ENCODE measurements around the gene COP1.

The COP1 gene

DNA sequence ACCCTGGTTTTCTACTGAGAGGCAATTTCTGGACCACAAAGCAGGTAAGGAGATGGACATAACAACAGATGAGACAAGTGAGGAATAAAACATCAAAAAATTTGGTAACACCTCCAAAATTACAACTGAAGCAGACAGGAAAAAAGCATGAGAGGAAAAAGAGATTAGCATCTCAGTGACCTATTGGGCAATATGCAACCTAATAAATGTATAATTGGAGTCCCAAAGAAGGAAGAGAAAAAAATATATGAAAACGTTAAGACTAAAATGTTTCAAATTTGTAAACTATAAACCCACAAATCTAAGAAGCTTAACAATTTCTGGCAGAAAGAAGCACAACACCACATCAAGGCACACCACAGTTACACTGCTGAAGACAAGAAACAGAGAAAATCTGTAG, 255.5 kb downstream of the COP1 start:
- no peak overlapping the region for H3K23ac ChIP-seq (ENCODE audit: low read length)
- DNase-seq, result no peak
- no peaks in the 10 kb centered on the region for H3K36me3 ChIP-seq (ENCODE audit: control insufficient read depth, insufficient read depth, low read length)
- no peak overlapping the region for H3K4me2 ChIP-seq (ENCODE audit: low read length)
- no peak overlapping the region for H3K4me3 ChIP-seq (ENCODE audit: low read length)
- H3K27ac ChIP-seq (ENCODE audit: low read depth, low read length), result no peak overlapping the region
- no CpG with 5 or more reads among the region's 1 CpG for WGBS (ENCODE audit: extremely low coverage, insufficient coverage, low lambda C conversion rate)
- no peak overlapping the region for H2BK120ac ChIP-seq (ENCODE audit: low read depth, low read length)
- no peaks in the 10 kb centered on the region for H3K27me3 ChIP-seq (ENCODE audit: insufficient read depth, low read length, poor library complexity)
- no peak overlapping the region for H3K18ac ChIP-seq (ENCODE audit: low read length)
- no peak overlapping the region for H3K4ac ChIP-seq (ENCODE audit: low read depth, low read length)
- no peak overlapping the region for H2AK5ac ChIP-seq (ENCODE audit: low read length)
- no peak overlapping the region for H2BK5ac ChIP-seq (ENCODE audit: low read length)
- no peak overlapping the region for H4K8ac ChIP-seq (ENCODE audit: low read depth, low read length)
- no peaks in the 10 kb centered on the region for H3K79me1 ChIP-seq (ENCODE audit: low read length)
- H4K5ac ChIP-seq (ENCODE audit: low read length), result no peak overlapping the region
- H3K56ac ChIP-seq (ENCODE audit: low read length), result no peak overlapping the region
- H3K9ac ChIP-seq (ENCODE audit: low read length), result no peak overlapping the region
- H2BK15ac ChIP-seq (replicated peaks; ENCODE audit: low read depth), result no peak overlapping the region
- no peaks in the 10 kb centered on the region for H3K4me1 ChIP-seq (ENCODE audit: control insufficient read depth, low read depth, low read length)
- H3K79me2 ChIP-seq (ENCODE audit: control insufficient read depth, insufficient read depth, low read length), result no peaks in the 10 kb centered on the region

- no peak overlapping the region for H2BK15ac ChIP-seq (replicated peaks; ENCODE audit: low read depth)
- H3K36me3 ChIP-seq (ENCODE audit: control insufficient read depth, insufficient read depth, low read length), result no peaks in the 10 kb centered on the region
- no peak overlapping the region for H3K56ac ChIP-seq (ENCODE audit: low read length)
- no peak overlapping the region for H3K4me3 ChIP-seq (ENCODE audit: low read length)
- no peak overlapping the region for H3K18ac ChIP-seq (ENCODE audit: low read length)
- no peak overlapping the region for H3K9ac ChIP-seq (ENCODE audit: low read length)
- no peak overlapping the region for H2BK5ac ChIP-seq (ENCODE audit: low read length)
- no peak overlapping the region for H2AK5ac ChIP-seq (ENCODE audit: low read length)
- H3K79me2 ChIP-seq (ENCODE audit: control insufficient read depth, insufficient read depth, low read length), result no peaks in the 10 kb centered on the region
- H3K27me3 ChIP-seq (ENCODE audit: insufficient read depth, low read length, poor library complexity), result no peaks in the 10 kb centered on the region
- H3K4ac ChIP-seq (ENCODE audit: low read depth, low read length), result no peak overlapping the region
- H4K8ac ChIP-seq (ENCODE audit: low read depth, low read length), result no peak overlapping the region
- no peak overlapping the region for H3K23ac ChIP-seq (ENCODE audit: low read length)
- no peak for DNase-seq
- H4K5ac ChIP-seq (ENCODE audit: low read length), result no peak overlapping the region
- H3K79me1 ChIP-seq (ENCODE audit: low read length), result no peaks in the 10 kb centered on the region
- no peak overlapping the region for H3K4me2 ChIP-seq (ENCODE audit: low read length)
- no peaks in the 10 kb centered on the region for H3K4me1 ChIP-seq (ENCODE audit: control insufficient read depth, low read depth, low read length)
- no peak overlapping the region for H2BK120ac ChIP-seq (ENCODE audit: low read depth, low read length)
- H3K27ac ChIP-seq (ENCODE audit: low read depth, low read length), result no peak overlapping the region
Observed at GRCh38 chr1:175947771-175948170, 259.3 kb downstream of the COP1 start.

DNA sequence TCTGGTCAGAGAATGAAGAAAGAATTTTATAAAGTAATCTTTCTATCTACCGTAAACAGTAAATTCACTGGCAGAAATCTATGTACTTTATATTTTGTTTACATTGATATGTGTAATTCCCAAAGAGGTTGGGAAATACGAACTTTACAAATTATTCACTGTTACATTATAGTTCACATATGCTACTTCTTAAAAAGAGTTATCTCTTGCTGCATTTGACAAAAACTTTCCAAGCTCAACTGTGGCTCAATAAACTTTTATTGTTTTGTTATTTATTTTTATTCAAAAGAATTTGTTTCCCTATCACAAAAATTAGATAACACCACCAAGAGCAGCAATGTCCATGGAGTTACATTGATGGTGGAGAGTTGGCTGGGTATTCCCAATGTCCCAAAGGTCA, 262.5 kb downstream of the COP1 start:
- H3K4me1 ChIP-seq (ENCODE audit: control insufficient read depth, low read depth, low read length), result no peaks in the 10 kb centered on the region
- no peak overlapping the region for H3K4me2 ChIP-seq (ENCODE audit: low read length)
- no peak overlapping the region for H3K56ac ChIP-seq (ENCODE audit: low read length)
- H3K79me2 ChIP-seq (ENCODE audit: control insufficient read depth, insufficient read depth, low read length), result no peaks in the 10 kb centered on the region
- H3K4me3 ChIP-seq (ENCODE audit: low read length), result no peak overlapping the region
- no peak overlapping the region for H2BK5ac ChIP-seq (ENCODE audit: low read length)
- no CpG with 5 or more reads among the region's 2 CpGs for WGBS (ENCODE audit: extremely low coverage, insufficient coverage, low lambda C conversion rate)
- no peak overlapping the region for H3K18ac ChIP-seq (ENCODE audit: low read length)
- H3K9ac ChIP-seq (ENCODE audit: low read length), result no peak overlapping the region
- H3K27ac ChIP-seq (ENCODE audit: low read depth, low read length), result no peak overlapping the region
- H2AK5ac ChIP-seq (ENCODE audit: low read length), result no peak overlapping the region
- no peaks in the 10 kb centered on the region for H3K27me3 ChIP-seq (ENCODE audit: insufficient read depth, low read length, poor library complexity)
- no peak overlapping the region for H4K5ac ChIP-seq (ENCODE audit: low read length)
- no peaks in the 10 kb centered on the region for H3K36me3 ChIP-seq (ENCODE audit: control insufficient read depth, insufficient read depth, low read length)
- no peak for DNase-seq
- no peak overlapping the region for H2BK15ac ChIP-seq (replicated peaks; ENCODE audit: low read depth)
- H4K8ac ChIP-seq (ENCODE audit: low read depth, low read length), result no peak overlapping the region
- no peak overlapping the region for H3K4ac ChIP-seq (ENCODE audit: low read depth, low read length)
- no peak overlapping the region for H2BK120ac ChIP-seq (ENCODE audit: low read depth, low read length)
- no peaks in the 10 kb centered on the region for H3K79me1 ChIP-seq (ENCODE audit: low read length)
- H3K23ac ChIP-seq (ENCODE audit: low read length), result no peak overlapping the region

DNA sequence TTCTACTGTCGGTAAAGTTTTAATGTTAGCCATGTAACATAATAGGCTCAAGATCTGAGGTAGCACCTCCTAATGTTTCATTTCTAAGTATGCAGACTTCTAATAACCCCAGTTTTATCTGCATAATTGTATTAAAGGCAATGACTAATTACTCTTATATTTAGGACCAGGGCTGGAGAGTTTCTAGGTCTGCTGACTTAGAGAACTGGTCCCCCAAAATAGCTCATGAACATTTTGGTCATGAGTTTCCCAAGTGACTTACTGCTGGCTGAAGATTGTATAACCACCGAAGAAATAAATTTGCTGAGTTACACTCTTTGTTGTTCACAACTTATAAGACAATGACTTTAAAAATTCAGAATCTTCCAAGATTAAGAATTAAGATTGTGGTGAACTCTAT, 265.9 kb downstream of the COP1 start:
- H3K27ac ChIP-seq (ENCODE audit: low read depth, low read length), result no peak overlapping the region
- H3K36me3 ChIP-seq (ENCODE audit: control insufficient read depth, insufficient read depth, low read length), result no peaks in the 10 kb centered on the region
- H3K27me3 ChIP-seq (ENCODE audit: insufficient read depth, low read length, poor library complexity), result no peaks in the 10 kb centered on the region
- H3K4me3 ChIP-seq (ENCODE audit: low read length), result no peak overlapping the region
- H2AK5ac ChIP-seq (ENCODE audit: low read length), result no peak overlapping the region
- no CpG with 5 or more reads among the region's 2 CpGs for WGBS (ENCODE audit: extremely low coverage, insufficient coverage, low lambda C conversion rate)
- H3K9ac ChIP-seq (ENCODE audit: low read length), result no peak overlapping the region
- no peaks in the 10 kb centered on the region for H3K79me2 ChIP-seq (ENCODE audit: control insufficient read depth, insufficient read depth, low read length)
- no peak overlapping the region for H4K8ac ChIP-seq (ENCODE audit: low read depth, low read length)
- no peak for DNase-seq
- no peak overlapping the region for H3K4me2 ChIP-seq (ENCODE audit: low read length)
- H2BK15ac ChIP-seq (replicated peaks; ENCODE audit: low read depth), result no peak overlapping the region
- no peaks in the 10 kb centered on the region for H3K79me1 ChIP-seq (ENCODE audit: low read length)
- H2BK5ac ChIP-seq (ENCODE audit: low read length), result no peak overlapping the region
- H4K5ac ChIP-seq (ENCODE audit: low read length), result no peak overlapping the region
- no peak overlapping the region for H3K23ac ChIP-seq (ENCODE audit: low read length)
- peaks cover 4% of the 10 kb centered on the region for H3K4me1 ChIP-seq (ENCODE audit: control insufficient read depth, low read depth, low read length)
- no peak overlapping the region for H3K4ac ChIP-seq (ENCODE audit: low read depth, low read length)
- H3K56ac ChIP-seq (ENCODE audit: low read length), result no peak overlapping the region
- H3K18ac ChIP-seq (ENCODE audit: low read length), result no peak overlapping the region
- no peak overlapping the region for H2BK120ac ChIP-seq (ENCODE audit: low read depth, low read length)

- no peak for DNase-seq
- H3K4me2 ChIP-seq (ENCODE audit: low read length), result no peak overlapping the region
- no peaks in the 10 kb centered on the region for H3K79me2 ChIP-seq (ENCODE audit: control insufficient read depth, insufficient read depth, low read length)
- no peaks in the 10 kb centered on the region for H3K27me3 ChIP-seq (ENCODE audit: insufficient read depth, low read length, poor library complexity)
- no peak overlapping the region for H2AK5ac ChIP-seq (ENCODE audit: low read length)
- no peak overlapping the region for H3K4me3 ChIP-seq (ENCODE audit: low read length)
- H3K4ac ChIP-seq (ENCODE audit: low read depth, low read length), result no peak overlapping the region
- H3K36me3 ChIP-seq (ENCODE audit: control insufficient read depth, insufficient read depth, low read length), result no peaks in the 10 kb centered on the region
- H3K18ac ChIP-seq (ENCODE audit: low read length), result peak overlapping the region; percentile 77
- no peak overlapping the region for H4K8ac ChIP-seq (ENCODE audit: low read depth, low read length)
- H2BK5ac ChIP-seq (ENCODE audit: low read length), result no peak overlapping the region
- no peak overlapping the region for H2BK15ac ChIP-seq (replicated peaks; ENCODE audit: low read depth)
- WGBS (ENCODE audit: extremely low coverage, insufficient coverage, low lambda C conversion rate), result no CpG with 5 or more reads among the region's 6 CpGs
- no peak overlapping the region for H3K23ac ChIP-seq (ENCODE audit: low read length)
- H2BK120ac ChIP-seq (ENCODE audit: low read depth, low read length), result no peak overlapping the region
- H3K79me1 ChIP-seq (ENCODE audit: low read length), result no peaks in the 10 kb centered on the region
- H3K9ac ChIP-seq (ENCODE audit: low read length), result no peak overlapping the region
- no peak overlapping the region for H4K5ac ChIP-seq (ENCODE audit: low read length)
- peak overlapping the region; percentile 27 for H3K56ac ChIP-seq (ENCODE audit: low read length)
- peaks cover 12% of the 10 kb centered on the region for H3K4me1 ChIP-seq (ENCODE audit: control insufficient read depth, low read depth, low read length)
- H3K27ac ChIP-seq (ENCODE audit: low read depth, low read length), result no peak overlapping the region
Observed at GRCh38 chr1:175936736-175937135, 270.4 kb downstream of the COP1 start.

- peak overlapping the region; percentile 4 for H3K27ac ChIP-seq (ENCODE audit: low read depth, low read length)
- no peaks in the 10 kb centered on the region for H3K79me2 ChIP-seq (ENCODE audit: control insufficient read depth, insufficient read depth, low read length)
- no peaks in the 10 kb centered on the region for H3K36me3 ChIP-seq (ENCODE audit: control insufficient read depth, insufficient read depth, low read length)
- H3K4me3 ChIP-seq (ENCODE audit: low read length), result no peak overlapping the region
- H4K8ac ChIP-seq (ENCODE audit: low read depth, low read length), result no peak overlapping the region
- H3K4ac ChIP-seq (ENCODE audit: low read depth, low read length), result peak overlapping the region; percentile 70
- H3K4me1 ChIP-seq (ENCODE audit: control insufficient read depth, low read depth, low read length), result peaks cover 12% of the 10 kb centered on the region
- peak overlapping the region; percentile 66 for H3K56ac ChIP-seq (ENCODE audit: low read length)
- H2BK5ac ChIP-seq (ENCODE audit: low read length), result peak overlapping the region; percentile 66
- no peak overlapping the region for H3K4me2 ChIP-seq (ENCODE audit: low read length)
- no peak overlapping the region for H3K23ac ChIP-seq (ENCODE audit: low read length)
- WGBS (ENCODE audit: extremely low coverage, insufficient coverage, low lambda C conversion rate), result no CpG with 5 or more reads among the region's 3 CpGs
- H3K18ac ChIP-seq (ENCODE audit: low read length), result peak overlapping the region; percentile 96
- peak overlapping the region; percentile 45 for H2BK120ac ChIP-seq (ENCODE audit: low read depth, low read length)
- no peak overlapping the region for H3K9ac ChIP-seq (ENCODE audit: low read length)
- peak overlapping the region; percentile 95 for H2AK5ac ChIP-seq (ENCODE audit: low read length)
- H4K5ac ChIP-seq (ENCODE audit: low read length), result peak overlapping the region; percentile 59
- H2BK15ac ChIP-seq (replicated peaks; ENCODE audit: low read depth), result peak overlapping the region; percentile 59
- no peaks in the 10 kb centered on the region for H3K27me3 ChIP-seq (ENCODE audit: insufficient read depth, low read length, poor library complexity)
- H3K79me1 ChIP-seq (ENCODE audit: low read length), result no peaks in the 10 kb centered on the region
- DNase-seq, result no peak
Observed at GRCh38 chr1:175935566-175936115, 271.4 kb downstream of the COP1 start.
